ENCODE measurements around the gene ARID1B.
A peak's percentile ranks its signal among the peaks of the same experiment; 100 is the strongest.

ARID1B gene

GRCh38 chr6:157239148-157239547 is 462.0 kb downstream of the ARID1B start:
- DNase-seq: no peak

DNA sequence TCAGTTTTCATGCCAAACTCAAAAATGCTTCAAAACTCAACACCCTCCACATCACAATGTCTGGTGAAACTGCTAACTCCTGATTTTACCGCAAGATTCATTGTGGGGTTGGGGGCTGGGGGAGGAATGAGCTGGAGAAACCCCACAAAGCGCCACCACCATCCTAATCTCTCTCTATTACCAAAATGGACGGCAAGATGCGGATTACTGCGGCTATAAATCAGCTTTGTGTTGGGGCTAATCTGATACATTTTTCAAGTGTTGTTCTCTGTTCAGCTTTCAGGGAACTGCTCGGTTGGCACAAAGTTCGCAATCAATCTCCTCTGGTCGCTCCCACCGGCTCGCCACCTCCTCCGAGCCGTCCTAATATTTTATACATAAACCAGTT is 462.5 kb downstream of the ARID1B start:
- no peak for DNase-seq

DNA sequence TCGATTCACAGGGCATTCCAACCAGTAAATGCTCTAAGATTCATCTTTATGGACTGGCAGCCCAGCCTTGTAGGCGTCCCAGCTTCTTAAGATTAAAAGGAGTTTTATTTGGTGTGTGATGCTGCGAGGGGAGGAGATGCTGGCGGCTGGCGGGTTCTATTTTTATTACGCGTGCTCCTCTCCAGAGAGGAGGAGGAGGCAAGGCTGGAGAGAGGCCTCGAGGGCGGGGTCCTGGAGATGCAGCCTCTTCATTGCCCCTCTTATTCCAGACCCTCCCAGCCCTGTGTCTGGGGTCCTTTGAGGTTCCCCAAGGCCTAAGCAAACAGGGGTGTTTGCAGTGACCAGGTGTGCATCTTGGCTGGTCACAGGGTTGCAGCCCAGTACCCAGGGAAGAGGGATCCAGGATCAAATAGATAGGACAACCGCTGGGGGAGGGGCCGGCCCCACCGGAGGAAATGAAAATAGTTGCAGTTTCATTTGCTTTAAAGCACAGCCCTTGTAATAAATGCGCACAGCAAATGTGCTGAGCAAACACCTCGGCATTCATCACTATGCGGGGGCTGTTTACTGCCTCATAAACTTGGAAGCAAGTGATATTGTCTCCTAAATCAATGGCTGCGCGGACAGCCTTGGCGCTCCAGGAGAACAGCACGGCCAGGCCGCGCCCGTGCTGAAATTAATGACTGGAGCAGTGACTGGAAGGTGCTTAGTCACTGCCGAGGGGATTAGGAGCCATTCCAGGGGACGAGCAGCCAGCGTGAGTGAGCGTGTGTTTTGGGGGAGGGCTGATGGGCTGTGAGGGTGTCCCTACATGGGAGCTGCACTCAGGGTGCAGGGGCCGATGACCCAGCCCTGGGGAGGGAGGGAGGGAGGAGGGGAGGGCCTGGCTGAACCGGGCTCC is 463.1 kb downstream of the ARID1B start:
- no peak for DNase-seq

DNA sequence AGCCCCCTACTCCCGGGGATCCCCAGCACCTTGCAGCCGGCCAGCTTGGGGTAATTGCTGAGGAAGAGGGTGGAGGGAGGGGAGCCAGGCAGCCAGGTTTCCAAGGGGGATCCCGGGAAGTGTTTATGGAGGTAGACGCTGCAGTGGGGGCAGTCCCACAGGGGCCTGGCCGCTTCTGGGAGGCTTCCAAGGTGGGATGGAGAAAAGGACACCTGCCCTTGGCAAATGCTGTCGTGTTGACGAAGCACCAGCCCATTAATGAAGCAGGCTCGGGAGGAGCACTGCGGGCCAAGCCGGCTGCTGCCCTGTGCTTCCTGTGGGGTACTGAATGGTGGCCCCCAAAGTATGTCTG is 463.8 kb downstream of the ARID1B start:
- DNase-seq: no peak

DNA sequence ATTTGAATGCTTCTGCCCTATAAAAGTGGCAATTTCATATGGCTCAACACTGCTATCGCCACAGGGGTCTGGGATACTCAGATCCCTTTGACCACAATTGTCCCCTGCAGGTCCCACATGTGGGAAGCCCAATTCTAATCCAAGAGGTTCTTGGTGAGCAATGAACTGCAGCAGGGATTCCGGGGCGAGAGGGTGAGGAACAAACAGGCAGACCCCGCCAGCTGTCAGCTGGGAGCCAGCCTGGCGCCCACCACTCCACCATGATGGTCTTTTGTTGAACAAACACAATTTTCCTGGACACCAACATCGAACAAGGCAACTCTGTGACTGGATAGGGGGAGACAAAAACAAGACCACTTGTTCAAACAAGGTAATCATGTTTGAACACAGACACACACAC is 465.6 kb downstream of the ARID1B start:
- DNase-seq: no peak

DNA sequence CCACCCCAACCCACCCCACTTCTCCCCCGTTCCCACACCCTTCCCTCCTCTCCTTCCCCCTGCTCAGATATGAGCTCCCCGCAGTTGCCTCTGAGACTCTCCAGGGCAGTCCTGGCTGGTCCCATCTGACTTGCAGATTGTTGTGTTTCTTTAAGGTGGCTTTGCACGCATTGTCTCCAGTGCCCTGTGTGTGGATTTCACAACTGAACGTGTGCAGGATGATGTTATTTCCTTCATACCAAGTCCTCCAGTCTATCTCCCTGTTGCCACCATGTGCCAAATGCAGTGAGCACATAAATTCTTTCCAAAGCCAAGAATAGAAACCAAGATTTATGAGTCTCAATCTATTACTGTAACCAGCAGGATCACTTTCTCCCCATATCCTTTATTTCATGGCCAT is 467.0 kb downstream of the ARID1B start:
- no peak for DNase-seq

DNA sequence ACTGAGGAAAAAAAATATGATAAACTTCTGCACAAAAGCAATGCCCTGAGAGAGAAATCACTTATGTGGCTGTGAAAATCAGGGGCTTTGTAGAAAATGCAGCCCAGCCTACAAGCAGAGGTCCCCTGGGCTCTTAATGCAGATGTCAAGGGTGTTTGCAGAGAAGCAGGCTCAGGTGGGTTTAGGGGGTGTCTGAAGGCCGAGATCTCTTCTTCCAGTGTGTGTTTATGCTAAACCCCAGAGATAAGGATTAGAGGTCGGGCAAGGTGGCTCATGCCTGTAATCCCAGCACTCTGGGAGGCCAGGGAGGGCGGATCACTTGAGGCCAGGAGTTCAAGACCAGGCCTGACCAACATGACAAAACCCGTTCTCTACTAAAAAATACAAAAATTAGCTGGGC is 467.6 kb downstream of the ARID1B start:
- no peak for DNase-seq

DNA sequence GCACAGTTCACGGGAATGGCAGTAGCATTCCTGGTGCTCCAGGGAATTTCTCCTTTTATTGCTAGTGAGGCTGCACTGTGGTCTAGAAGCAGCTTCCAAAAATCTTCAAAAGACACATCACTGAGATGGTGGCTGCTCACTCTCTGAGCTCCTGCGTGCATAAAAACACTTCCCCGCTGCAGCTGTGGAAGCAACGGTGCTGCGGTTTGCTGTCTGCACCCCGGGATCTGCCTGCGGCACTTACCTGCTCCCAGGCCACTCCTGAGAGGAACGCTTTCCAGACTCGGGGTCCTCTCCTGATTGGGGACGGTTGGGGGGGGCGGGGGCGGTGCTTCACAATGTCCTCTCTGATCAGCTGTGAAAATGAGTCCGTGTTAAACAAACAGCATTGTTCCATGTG is 468.3 kb downstream of the ARID1B start:
- no peak for DNase-seq

DNA sequence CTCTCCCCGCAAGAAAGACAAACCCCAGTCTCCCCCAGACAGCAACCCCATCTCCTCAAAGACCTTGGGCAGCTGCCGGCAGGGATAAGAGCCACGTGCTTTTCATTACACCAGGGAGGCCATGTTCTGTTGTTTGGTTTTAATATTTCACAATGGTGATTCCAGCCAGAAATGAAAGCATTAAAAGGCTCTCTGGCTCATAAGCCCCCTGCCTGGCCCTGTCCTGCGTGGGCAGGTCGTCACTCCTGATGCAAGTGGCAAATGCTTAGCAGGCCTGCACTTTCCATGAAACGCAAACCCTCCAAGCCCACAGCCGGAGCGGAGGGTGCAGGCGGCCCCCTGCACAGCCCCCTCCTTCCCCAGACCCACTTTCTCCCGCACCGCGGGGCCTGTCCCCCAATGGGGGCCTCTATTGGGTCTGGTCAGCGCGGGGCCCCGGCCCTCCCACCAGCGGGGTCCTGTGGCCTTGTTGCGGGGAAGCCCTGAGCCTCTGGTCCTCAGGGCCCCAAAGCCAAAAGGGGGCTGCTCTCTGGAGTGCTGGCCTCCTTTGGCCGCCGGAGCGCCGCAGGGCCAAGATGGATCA is 469.0 kb downstream of the ARID1B start:
- DNase-seq: no peak

DNA sequence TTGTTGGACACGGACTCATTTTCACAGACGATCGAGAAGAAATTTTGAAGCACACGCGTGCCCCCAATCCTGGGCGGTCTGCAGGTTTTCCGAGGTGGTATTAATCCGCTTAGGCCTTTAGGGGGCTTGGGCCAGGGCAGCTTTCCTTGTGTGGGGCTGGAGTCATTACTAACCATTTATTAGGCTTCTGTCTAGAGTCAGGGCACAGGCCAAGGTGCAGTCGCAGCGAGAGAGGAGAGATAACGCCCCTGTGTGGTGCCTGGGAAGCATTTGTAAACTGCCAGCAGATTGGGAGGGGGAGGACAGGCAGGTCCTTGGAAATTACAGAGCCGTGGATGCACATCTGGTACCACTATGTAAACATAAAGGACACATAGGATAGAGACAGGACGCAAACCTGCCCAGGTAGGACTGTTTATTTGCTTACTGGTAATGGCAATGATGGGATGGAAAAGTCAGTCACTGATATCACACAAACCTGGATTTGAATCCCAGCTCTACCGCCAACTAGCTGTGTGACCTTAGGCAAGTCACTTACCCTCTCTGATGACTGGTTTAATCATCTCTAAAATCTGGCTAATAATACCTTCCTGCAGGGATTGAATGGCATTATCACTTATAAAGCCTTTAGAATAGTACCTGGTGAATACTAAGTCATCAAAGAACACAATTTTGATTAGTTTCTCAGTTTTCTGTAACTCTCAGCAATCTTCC is 469.8 kb downstream of the ARID1B start:
- DNase-seq: no peak

DNA sequence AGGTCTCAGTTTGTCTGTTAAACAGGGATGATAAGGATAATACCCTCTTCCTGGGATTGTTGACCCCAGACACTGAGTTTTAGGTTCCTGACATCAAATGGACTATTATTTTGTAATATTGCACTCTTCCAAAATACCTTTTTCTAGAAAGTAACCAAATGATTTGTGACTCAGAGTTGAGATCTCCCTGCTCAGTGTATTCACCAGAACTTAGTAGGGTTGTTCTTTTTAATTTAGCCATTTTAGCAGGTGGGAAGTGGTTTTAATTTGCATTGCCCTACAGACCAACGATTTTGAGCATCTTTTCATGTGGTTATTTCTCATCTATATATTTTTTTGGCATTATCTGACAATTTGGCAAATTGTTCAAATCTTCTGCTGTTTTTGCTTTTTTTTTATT is 471.1 kb downstream of the ARID1B start:
- DNase-seq: no peak

DNA sequence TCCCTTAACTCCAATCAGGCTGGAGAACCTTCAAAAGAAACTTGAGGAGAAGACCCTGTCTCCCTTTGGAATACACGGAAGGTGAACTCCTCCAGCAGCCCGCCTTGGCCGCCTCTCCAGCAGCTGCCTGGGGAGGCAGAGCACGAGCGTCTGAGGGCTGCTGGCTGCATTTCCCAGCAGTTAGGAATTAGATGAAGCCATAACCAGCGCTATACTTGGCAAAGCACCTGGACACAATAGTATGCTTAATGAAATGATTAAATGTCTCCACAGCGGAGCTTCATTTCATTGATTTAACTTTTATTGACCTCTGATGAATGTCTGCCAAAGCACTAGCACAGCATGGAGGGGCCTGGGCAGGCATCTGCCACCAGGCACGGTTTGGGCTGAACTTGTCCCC is 472.6 kb downstream of the ARID1B start:
- DNase-seq: no peak

DNA sequence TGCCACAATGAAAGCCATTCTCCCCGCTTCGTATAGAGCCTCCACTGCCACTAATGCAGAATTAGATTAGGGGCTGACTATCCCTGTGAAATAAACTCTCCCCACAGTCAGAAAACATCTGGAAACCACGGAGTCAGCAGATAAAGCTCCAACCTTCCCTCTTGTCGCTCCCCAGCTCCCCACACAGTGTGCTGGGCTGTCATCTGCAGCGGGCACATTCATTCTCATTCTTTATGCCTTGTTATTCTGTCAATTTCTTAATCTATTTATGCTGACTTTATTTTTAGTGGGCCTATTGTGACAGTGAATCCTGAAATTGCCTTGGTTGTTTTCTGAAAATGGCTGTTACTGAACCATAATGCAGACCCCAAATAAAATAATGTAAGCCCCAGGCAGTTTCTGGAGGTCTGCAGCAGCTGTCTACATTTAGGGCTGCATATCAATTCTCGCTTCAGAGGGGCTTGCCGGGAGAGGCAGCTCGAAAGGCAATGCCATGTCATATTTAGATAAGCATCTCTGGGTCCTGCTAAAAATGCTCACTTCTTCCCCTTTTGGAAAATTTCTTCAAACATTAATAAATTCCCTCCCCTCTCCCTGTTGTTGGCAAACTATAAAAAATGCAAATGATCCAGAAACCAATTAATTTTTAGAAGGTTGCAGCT is 474.5 kb downstream of the ARID1B start:
- DNase-seq: no peak

DNA sequence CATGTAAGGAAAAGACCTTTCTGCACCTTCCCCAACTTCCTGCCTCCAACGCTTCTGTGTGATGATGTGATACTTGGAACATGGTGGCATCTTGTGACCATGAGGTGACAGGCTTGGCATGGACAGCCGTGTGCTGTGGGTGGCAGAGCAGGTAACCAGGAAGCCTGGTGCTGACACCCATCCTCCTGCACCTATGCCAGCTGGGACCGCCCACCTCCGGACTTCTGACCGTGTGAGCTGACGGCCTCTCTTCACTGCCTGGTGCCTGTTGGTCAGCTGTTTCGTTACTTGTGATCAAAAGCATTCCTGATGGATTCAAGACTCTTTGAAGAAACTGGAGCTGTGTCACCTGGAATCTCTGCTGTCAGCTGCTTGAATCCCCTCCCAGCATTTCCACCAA is 475.8 kb downstream of the ARID1B start:
- no peak for DNase-seq

- DNase-seq: no peak
These were observed 476.5 kb downstream of the ARID1B start for GRCh38 chr6:157253699-157254098.

DNA sequence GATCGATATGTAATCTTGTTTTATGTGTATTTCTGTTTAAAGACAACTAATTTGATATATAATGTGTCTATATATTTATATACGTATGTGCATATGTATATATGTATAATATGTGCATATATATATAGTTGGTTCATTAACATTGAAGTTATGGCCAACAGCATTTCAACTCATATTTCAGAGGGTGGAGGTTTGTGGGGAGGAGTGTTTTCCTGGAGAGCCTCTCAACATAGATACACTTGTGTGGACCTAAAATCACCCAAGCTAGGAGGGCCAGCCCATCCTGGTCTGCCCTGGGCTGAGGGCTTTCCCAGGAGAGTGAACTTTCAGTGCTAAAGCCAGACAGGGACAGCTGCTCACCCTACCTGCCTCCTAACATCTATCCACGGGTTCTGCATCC is 477.4 kb downstream of the ARID1B start:
- no peak for DNase-seq

GRCh38 chr6:157255079-157255478 is 477.9 kb downstream of the ARID1B start:
- DNase-seq: no peak

DNA sequence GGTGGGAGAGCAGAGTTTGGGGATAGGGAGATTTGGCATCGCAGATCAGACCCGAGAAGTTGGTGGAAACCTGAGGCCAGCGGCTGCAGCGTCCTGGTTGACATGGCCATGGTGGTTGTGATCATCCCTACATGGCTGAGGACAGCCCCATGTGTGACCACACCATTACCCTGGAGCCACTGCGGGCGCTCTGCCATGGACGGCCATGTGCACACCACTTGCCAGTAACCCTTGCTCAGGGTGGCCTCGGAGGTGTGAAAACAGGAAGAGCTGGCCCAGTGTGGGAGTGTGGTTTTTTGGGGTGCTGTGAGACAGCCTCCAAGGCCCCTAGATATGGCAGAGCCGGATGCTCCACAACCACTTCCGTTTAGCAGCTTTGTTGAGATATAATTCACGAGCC is 481.7 kb downstream of the ARID1B start:
- DNase-seq: peak; percentile 63

GRCh38 chr6:157259443-157259842 is 482.3 kb downstream of the ARID1B start:
- no peak for DNase-seq
